Fibroblast of pulmonary artery (primary cell): Measurements from ENCODE around the gene CLDN19.

ENCODE experiments used
- DNase-seq: peaks from one replicate; pipeline ENCODE4 v3.0.0-alpha.2; 2010; ENCODE audit warnings: low read depth
- H3K4me3 ChIP-seq: replicated peaks from 2 replicates; pipeline ENCODE4 v1.5.1; 2011; ENCODE audit warnings: low read depth, mild to moderate bottlenecking, control low read depth, low read length, moderate library complexity
- CTCF ChIP-seq: IDR thresholded peaks from 2 replicates; pipeline ENCODE4 v1.5.1; 2011; ENCODE audit warnings: mild to moderate bottlenecking, control low read depth, low read length, inconsistent platforms; ENCODE audit errors: missing control alignments

Gene CLDN19

DNA sequence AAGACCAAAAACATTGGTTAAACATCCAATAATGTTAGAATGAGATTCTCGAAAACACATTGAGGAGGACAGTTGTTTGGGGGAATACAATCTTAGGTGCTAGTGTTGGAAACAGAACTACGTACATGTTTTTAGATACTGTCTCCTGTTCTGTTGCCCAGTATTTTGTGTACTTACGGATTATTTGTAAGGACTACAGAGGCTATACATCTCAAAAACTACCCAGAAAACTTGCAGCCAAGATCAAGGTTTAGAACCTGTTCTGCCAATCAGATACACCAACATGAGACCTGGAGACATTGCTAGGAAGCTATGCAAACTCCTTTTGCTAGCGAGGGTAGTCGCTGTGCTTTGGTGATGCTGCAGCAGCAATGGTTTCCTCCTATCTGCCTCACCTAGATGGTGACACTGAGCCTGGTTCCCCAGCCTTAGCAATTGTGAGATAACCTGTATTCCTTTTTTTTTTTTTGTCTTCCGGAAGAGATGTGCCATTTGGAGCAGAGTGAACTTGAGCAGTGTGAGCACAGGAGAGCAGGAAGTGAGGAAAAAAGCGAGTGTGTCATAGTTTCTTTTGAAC lies 36.1 kb downstream of the CLDN19 start:
- TF ChIP-seq CTCF, result no peak
- H3K4me3 ChIP-seq, result no peak overlapping the region
- no peak for DNase-seq

GRCh38 chr1:42700006-42700405 lies 40.0 kb downstream of the CLDN19 start:
- DNase-seq, result no peak
- H3K4me3 ChIP-seq, result no peak overlapping the region
- TF ChIP-seq CTCF, result no peak

GRCh38 chr1:42698081-42698813 lies 41.8 kb downstream of the CLDN19 start:
- no peak for TF ChIP-seq CTCF
- H3K4me3 ChIP-seq, result no peak overlapping the region
- no peak for DNase-seq

DNA sequence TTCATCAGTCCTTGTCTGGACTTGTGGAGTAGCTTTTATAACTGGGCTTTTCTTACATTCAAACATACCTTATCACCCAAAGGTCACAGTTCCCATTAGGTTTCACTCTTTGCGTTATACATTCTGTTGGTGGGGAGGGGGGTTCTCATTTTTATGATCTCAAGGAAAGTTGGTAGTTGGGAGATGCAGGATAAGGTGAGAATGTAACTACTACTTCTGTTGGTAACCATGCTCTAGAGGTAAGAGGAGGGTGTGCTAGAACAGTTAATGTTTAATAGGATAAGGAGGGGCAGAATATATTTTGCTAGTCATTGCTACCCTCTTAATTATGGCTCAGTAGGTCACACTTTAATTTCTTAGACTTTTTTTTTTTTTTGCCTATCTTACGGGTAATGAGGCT lies 47.1 kb downstream of the CLDN19 start:
- TF ChIP-seq CTCF, result no peak
- no peak for DNase-seq

GRCh38 chr1:42692461-42692860 lies 47.6 kb downstream of the CLDN19 start:
- TF ChIP-seq CTCF, result no peak
- DNase-seq, result no peak
- H3K4me3 ChIP-seq, result no peak overlapping the region

More for the DNA sequence above, 47.1 kb downstream of the CLDN19 start:
- no peak overlapping the region for H3K4me3 ChIP-seq

DNA sequence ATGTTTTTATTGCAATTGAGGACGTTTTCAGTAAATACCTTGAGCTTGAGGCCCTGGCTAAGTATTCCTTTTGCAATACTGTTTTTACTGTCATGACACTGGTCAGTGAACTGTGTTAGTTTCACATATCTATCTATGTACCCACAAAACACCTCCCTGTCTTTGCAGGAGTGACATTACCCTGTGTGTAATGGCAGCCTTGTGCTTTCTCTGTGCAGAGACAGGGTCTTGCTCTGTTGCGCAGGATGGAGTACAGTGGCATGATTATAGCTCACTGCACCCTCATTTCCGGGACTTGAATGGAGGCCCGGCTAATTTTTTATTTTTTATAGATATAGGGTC lies 48.9 kb downstream of the CLDN19 start:
- no peak for DNase-seq
- TF ChIP-seq CTCF, result no peak
- H3K4me3 ChIP-seq, result no peak overlapping the region
